GM12873 (cell line): Measurements from ENCODE around the gene TUBGCP5.

Source experiments
- CTCF ChIP-seq: IDR thresholded peaks from 2 replicates; pipeline ENCODE4 v1.5.1; 2012; ENCODE audit warnings: low read depth, mild to moderate bottlenecking, moderate library complexity, low read length, control low read depth; ENCODE audit not compliant: insufficient read depth; ENCODE audit errors: missing control alignments

Gene TUBGCP5

GRCh38 chr15:23026218-23026617 lies 13.2 kb downstream of the TUBGCP5 start:
- no peak for TF ChIP-seq CTCF

GRCh38 chr15:23022156-23022555 lies 17.2 kb downstream of the TUBGCP5 start:
- no peak for TF ChIP-seq CTCF

- TF ChIP-seq CTCF, result no peak
Observed at GRCh38 chr15:23014394-23015000, 24.9 kb downstream of the TUBGCP5 start.

GRCh38 chr15:23013681-23014080 lies 25.7 kb downstream of the TUBGCP5 start:
- TF ChIP-seq CTCF, result no peak

GRCh38 chr15:23003736-23004135 lies 35.6 kb downstream of the TUBGCP5 start:
- TF ChIP-seq CTCF, result no peak

- TF ChIP-seq CTCF, result no peak
Observed at GRCh38 chr15:23002920-23003319, 36.4 kb downstream of the TUBGCP5 start.

GRCh38 chr15:22995795-22996194 lies 43.6 kb downstream of the TUBGCP5 start:
- no peak for TF ChIP-seq CTCF

GRCh38 chr15:22992024-22992326 lies 47.4 kb downstream of the TUBGCP5 start:
- no peak for TF ChIP-seq CTCF
